Embryonic facial prominence (tissue), 1 donor: ENCODE data around the gene AIPL1.

Experiments
- DNase-seq: peaks from one replicate; pipeline ENCODE4 v3.0.0-alpha.2; 2016; ENCODE audit errors: extremely low spot score

AIPL1 gene

GRCh38 chr17:6421700-6422604 is 13.0 kb downstream of the AIPL1 start:
- no peak for DNase-seq

GRCh38 chr17:6420173-6420641 is 14.7 kb downstream of the AIPL1 start:
- no peak for DNase-seq

GRCh38 chr17:6415616-6416015 is 19.3 kb downstream of the AIPL1 start:
- no peak for DNase-seq

DNA sequence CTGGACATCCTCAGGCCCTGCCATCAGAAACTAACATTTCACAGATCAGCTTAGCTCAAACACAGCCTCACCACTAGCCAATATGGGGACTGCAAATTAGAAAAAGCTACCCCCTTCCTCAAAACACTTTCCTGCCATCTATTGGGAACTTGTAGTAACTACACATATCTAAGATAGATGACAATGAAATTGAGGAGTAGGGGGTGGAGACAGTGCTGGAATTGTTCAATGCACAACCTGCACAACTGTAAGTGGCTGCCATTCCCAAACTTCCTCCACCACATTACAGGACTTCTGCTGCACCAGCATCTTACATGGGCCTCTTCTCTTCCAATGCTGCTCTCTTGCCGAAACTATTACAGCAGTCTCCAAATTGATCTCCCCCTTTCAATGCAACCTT is 21.9 kb downstream of the AIPL1 start:
- no peak for DNase-seq

GRCh38 chr17:6408735-6409134 is 26.2 kb downstream of the AIPL1 start:
- DNase-seq = no peak

DNA sequence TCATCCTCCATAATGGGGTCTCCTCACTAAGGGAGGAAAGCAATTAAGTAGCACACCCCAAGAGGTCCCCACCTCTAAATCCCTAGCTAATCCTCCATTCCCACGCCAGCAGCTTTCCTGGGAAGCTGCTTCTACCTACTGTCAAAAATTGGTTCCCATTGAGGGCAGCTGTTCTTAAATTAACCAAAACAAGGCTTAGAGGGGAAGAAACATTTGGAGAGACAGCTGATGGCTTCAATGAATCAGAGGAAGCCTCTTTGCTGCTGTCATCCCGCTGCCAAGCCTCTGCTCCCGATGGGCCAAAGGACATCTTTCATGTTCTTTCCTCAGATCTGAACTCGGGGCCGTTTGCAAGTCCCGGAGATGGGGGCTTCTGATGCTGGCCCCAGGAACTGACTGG is 26.6 kb downstream of the AIPL1 start:
- DNase-seq = no peak

GRCh38 chr17:6402258-6402657 is 32.7 kb downstream of the AIPL1 start:
- DNase-seq = no peak

- DNase-seq = no peak
Observed at GRCh38 chr17:6398955-6399354, 36.0 kb downstream of the AIPL1 start.

DNA sequence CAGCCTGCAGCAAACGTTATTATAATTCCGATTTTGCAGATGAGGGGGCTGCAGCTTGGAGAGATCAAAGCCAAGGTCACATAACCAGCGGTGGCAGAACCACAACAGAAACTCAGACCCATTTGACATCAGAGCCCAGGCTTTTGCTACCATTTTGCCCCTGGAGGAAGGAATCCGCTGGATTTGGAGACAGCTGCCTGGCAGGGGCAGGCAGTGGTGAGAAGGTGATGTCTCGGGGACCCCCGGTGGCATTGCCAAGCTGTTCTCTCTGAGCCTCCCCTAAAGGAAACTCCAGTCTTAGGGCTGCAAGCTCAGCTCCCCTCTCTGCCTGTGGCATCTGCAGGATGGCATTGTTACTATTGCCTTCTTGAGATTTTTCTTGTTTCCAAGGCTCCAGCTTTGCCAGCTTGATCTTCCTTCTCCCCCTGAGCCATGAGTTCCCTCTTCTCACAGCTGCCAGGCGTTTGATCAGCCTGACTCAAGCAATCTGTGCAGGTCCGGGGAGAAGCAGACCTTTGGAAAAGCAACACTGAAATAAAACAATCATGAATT is 40.8 kb downstream of the AIPL1 start:
- DNase-seq = no peak

- no peak for DNase-seq
Observed at GRCh38 chr17:6393351-6393952, 41.5 kb downstream of the AIPL1 start.

DNA sequence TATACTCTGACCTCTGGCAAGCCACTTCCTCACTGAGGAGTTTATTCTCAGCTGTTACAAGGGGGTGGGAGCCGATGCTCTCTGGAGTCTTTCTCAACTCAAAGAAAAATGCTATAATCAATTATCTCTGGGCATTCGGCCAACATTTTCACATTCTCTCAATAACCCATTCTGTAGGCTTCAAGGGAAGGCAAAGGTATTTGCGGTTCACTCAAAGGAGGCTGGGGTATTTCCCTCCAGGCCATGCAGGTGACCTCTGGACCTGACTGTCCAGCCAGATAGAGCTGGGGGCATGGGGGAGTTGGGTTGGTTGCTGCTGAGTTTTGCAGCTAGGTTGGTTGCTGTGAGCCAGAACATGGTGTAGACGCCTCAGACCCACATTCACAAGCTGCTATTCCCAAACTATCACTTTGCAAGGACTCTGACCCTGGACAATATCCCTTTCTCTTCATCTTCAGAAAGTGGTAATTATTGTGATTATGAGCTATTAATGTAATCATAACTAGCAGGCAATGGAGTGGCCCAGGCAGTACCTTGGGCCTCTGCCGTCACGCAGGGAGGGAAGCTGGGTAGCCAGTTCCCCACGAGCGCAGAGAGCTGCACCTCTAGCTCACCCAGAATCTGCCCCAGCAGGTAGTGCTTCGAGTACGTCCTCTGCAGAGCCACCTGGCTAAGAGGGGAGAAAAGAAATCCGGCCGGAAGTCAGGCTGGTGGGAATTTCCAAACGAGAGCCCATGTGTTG is 42.1 kb downstream of the AIPL1 start:
- no peak for DNase-seq

GRCh38 chr17:6388416-6388815 is 46.5 kb downstream of the AIPL1 start:
- no peak for DNase-seq

DNA sequence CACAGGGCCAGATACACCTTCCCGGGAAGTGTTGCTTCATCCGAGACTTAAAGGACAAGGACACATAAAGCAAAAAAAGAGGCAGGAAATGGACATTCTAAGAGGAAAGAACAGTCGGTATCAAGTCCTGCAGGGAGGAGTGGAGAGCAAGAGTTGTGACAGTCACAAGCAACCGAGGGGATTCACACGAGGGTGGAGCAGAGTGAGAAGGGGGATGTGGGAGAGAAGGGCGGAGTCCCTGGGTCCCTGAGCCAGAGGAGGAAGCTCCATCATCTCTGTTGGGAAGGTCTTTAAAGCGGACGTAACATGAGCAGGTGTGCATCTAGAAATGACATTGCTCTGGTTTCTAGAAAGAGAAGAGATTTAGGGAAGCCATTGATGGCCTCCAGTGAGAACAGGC is 47.1 kb downstream of the AIPL1 start:
- no peak for DNase-seq

DNA sequence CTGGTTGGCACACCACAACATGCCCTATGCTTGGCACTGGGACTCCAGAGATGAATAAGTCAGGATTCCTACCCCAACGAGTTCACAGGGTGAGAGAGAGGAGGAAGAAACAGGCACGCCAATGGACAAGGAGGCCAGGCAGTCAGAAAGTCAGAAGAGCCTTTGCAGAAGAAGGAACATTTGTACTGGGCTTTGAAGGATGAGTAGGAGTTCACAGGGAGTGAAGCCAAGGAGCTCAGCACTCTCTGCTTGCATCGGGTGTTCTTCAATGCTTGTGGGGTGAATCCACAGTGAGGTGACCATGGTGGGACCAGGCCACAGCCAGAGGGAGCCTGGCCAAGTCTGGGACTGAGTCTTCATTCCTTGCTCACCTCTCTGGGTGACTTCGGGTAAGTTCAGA is 47.5 kb downstream of the AIPL1 start:
- no peak for DNase-seq

DNA sequence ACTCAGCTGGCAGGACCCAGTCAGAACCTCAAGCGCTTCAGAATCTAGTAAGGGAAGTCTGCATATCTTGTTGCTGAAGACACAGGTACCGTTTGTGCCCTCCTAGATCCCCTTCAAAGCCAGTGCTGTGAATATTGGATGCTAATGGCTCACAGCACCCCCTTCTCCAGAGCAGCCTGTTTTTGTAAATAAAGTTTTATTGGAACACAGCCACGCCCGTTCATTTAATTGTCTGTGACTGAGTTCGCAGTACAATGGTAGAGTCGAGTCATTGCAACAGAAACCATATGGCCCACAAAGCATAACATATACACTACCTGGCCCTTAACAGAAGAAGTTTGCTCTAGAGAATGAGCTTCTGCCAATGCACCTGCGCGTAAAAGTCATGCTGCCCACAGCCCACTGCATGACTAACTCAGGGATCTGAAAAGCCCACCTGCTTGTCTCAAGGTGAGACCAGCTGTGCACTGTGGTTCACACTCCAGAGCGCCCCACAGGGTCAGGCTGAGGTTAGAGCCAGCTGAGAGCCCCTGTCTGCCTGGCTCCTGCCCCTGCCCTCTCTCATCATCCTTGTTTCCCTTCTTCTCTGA is 48.8 kb downstream of the AIPL1 start:
- no peak for DNase-seq

- no peak for DNase-seq
Observed at GRCh38 chr17:6384481-6384880, 50.4 kb downstream of the AIPL1 start.

GRCh38 chr17:6381526-6382465 is 53.1 kb downstream of the AIPL1 start:
- DNase-seq = no peak

DNA sequence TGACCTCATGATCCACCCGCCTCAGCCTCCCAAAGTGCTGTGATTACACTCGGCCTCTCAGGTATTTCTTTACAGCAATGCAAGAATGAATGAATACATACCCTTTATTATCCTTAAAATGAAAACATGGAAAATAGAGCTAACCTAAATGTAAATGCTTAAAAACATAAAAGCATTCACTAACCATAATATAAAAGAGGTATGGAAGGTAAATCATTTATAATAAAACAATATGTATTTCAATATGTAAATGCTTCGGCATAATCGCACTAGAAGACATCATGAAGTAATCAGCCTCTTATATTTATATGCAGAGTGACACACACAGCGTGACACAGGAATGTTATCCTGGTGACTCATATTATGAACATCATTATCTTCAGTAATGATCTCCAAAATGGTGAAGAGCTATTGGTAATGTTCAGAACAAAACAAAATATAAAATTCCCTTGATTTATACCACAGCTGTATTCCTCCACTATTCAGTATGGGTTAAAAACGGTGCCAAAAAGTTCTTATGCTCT is 53.9 kb downstream of the AIPL1 start:
- DNase-seq = no peak

GRCh38 chr17:6377906-6378305 is 57.0 kb downstream of the AIPL1 start:
- DNase-seq = no peak

- no peak for DNase-seq
Observed at GRCh38 chr17:6376931-6377361, 58.0 kb downstream of the AIPL1 start.
